ENCODE measurements around the gene OGFR. TPM values are rescaled to one million over a fixed set of nuclear protein-coding genes. Genes with fewer than 3 reads are reported as not detected.
A peak's percentile ranks its signal among the peaks of the same experiment; 100 is the strongest.

OGFR gene
- total RNA-seq, 2 experiments from 2014 or later = 71.1 to 73.4 TPM

GRCh38 chr20:62824476-62825332 is 20.1 kb downstream of the OGFR start:
- H3K27ac Mint-ChIP-seq = no peak overlapping the region
- H3K4me1 Mint-ChIP-seq = no peaks in the 10 kb centered on the region
- no peaks in the 10 kb centered on the region for H3K36me3 Mint-ChIP-seq (ENCODE audit: low read depth)
- no peak overlapping the region for H3K4me3 Mint-ChIP-seq
- DNase-seq = peak; percentile 31
- peaks cover 2% of the 10 kb centered on the region for H3K27me3 Mint-ChIP-seq
- no peaks in the 10 kb centered on the region for H3K9me3 Mint-ChIP-seq
- POLR2A ChIA-PET = no interaction called here
- CTCF ChIA-PET = interaction anchor here (1.0 kb wide), 1 partner anchor 17 kb away, joined by 6 read pairs; no protein-coding TSS in a partner anchor

- ChIA-PET CTCF (interaction anchor here (1.0 kb wide), 1 partner anchor 17 kb away, joined by 6 read pairs; no protein-coding TSS in a partner anchor), POLR2A (no interaction called here)
- no peaks in the 10 kb centered on the region for H3K27me3 Mint-ChIP-seq
- H3K36me3 Mint-ChIP-seq (ENCODE audit: low read depth) = no peaks in the 10 kb centered on the region
- no peak overlapping the region for H3K27ac Mint-ChIP-seq
- H3K4me1 Mint-ChIP-seq = no peaks in the 10 kb centered on the region
- H3K9me3 Mint-ChIP-seq = no peaks in the 10 kb centered on the region
- no peak for DNase-seq
- H3K4me3 Mint-ChIP-seq = no peak overlapping the region
These were observed 20.8 kb downstream of the OGFR start for GRCh38 chr20:62825333-62825985.

- H3K36me3 Mint-ChIP-seq (ENCODE audit: low read depth) = no peaks in the 10 kb centered on the region
- ChIA-PET CTCF (no interaction called here), POLR2A (no interaction called here)
- no peaks in the 10 kb centered on the region for H3K9me3 Mint-ChIP-seq
- no peak overlapping the region for H3K4me3 Mint-ChIP-seq
- DNase-seq = no peak
- H3K4me1 Mint-ChIP-seq = no peaks in the 10 kb centered on the region
- no peaks in the 10 kb centered on the region for H3K27me3 Mint-ChIP-seq
- H3K27ac Mint-ChIP-seq = no peak overlapping the region
These were observed 21.5 kb downstream of the OGFR start for GRCh38 chr20:62825986-62826645.

- no peak for DNase-seq
- H3K27ac Mint-ChIP-seq = no peak overlapping the region
- no peaks in the 10 kb centered on the region for H3K9me3 Mint-ChIP-seq
- no peak overlapping the region for H3K4me3 Mint-ChIP-seq
- no peaks in the 10 kb centered on the region for H3K4me1 Mint-ChIP-seq
- CTCF ChIA-PET = no interaction called here
- POLR2A ChIA-PET = no interaction called here
- H3K27me3 Mint-ChIP-seq = no peaks in the 10 kb centered on the region
- no peaks in the 10 kb centered on the region for H3K36me3 Mint-ChIP-seq (ENCODE audit: low read depth)
These were observed 22.1 kb downstream of the OGFR start for GRCh38 chr20:62826646-62827310.

- POLR2A ChIA-PET = no interaction called here
These were observed 22.8 kb downstream of the OGFR start for GRCh38 chr20:62827311-62828038.

GRCh38 chr20:62828051-62828450 is 23.4 kb downstream of the OGFR start:
- POLR2A ChIA-PET = no interaction called here
- no peak overlapping the region for H3K27ac Mint-ChIP-seq
- H3K4me3 Mint-ChIP-seq = no peak overlapping the region

More at GRCh38 chr20:62827311-62828038, 22.8 kb downstream of the OGFR start:
- H3K9me3 Mint-ChIP-seq = no peaks in the 10 kb centered on the region
- H3K27me3 Mint-ChIP-seq = no peaks in the 10 kb centered on the region
- DNase-seq = no peak
- CTCF ChIA-PET = no interaction called here
- no peak overlapping the region for H3K27ac Mint-ChIP-seq
- H3K4me3 Mint-ChIP-seq = no peak overlapping the region
- H3K36me3 Mint-ChIP-seq (ENCODE audit: low read depth) = no peaks in the 10 kb centered on the region
- no peaks in the 10 kb centered on the region for H3K4me1 Mint-ChIP-seq

GRCh38 chr20:62828511-62829230 is 24.0 kb downstream of the OGFR start:
- no peaks in the 10 kb centered on the region for H3K36me3 Mint-ChIP-seq (ENCODE audit: low read depth)
- ChIA-PET CTCF (no interaction called here), POLR2A (no interaction called here)
- H3K9me3 Mint-ChIP-seq = no peaks in the 10 kb centered on the region
- H3K4me3 Mint-ChIP-seq = no peak overlapping the region
- H3K4me1 Mint-ChIP-seq = peaks cover 2% of the 10 kb centered on the region
- no peak overlapping the region for H3K27ac Mint-ChIP-seq
- DNase-seq = no peak
- no peaks in the 10 kb centered on the region for H3K27me3 Mint-ChIP-seq

More at GRCh38 chr20:62828051-62828450, 23.4 kb downstream of the OGFR start:
- Mint-ChIP-seq H3K27me3 (no peaks in the 10 kb centered on the region), H3K9me3 (no peaks in the 10 kb centered on the region), H3K36me3 (ENCODE audit: low read depth) (no peaks in the 10 kb centered on the region), H3K4me1 (peaks cover 2% of the 10 kb centered on the region)
- CTCF ChIA-PET = no interaction called here
- no peak for DNase-seq

- Mint-ChIP-seq H3K9me3 (no peaks in the 10 kb centered on the region), H3K27me3 (no peaks in the 10 kb centered on the region), H3K27ac (no peak overlapping the region), H3K4me3 (no peak overlapping the region), H3K36me3 (ENCODE audit: low read depth) (no peaks in the 10 kb centered on the region), H3K4me1 (peaks cover 2% of the 10 kb centered on the region)
- POLR2A ChIA-PET = no interaction called here
- DNase-seq = no peak
- CTCF ChIA-PET = no interaction called here
These were observed 24.9 kb downstream of the OGFR start for GRCh38 chr20:62829231-62830230.

- Mint-ChIP-seq H3K27me3 (no peaks in the 10 kb centered on the region), H3K36me3 (ENCODE audit: low read depth) (no peaks in the 10 kb centered on the region), H3K9me3 (no peaks in the 10 kb centered on the region), H3K27ac (no peak overlapping the region), H3K4me3 (no peak overlapping the region), H3K4me1 (peaks cover 2% of the 10 kb centered on the region)
- ChIA-PET POLR2A (no interaction called here), CTCF (no interaction called here)
- DNase-seq = no peak
These were observed 25.6 kb downstream of the OGFR start for GRCh38 chr20:62830251-62830650.

- no peak for DNase-seq
- Mint-ChIP-seq H3K4me3 (no peak overlapping the region), H3K9me3 (no peaks in the 10 kb centered on the region), H3K4me1 (peaks cover 2% of the 10 kb centered on the region), H3K27ac (no peak overlapping the region), H3K27me3 (no peaks in the 10 kb centered on the region), H3K36me3 (ENCODE audit: low read depth) (no peaks in the 10 kb centered on the region)
- ChIA-PET POLR2A (no interaction called here), CTCF (no interaction called here)
These were observed 26.2 kb downstream of the OGFR start for GRCh38 chr20:62830821-62831220.

GRCh38 chr20:62831361-62831788 is 26.7 kb downstream of the OGFR start:
- H3K4me1 Mint-ChIP-seq = peaks cover 2% of the 10 kb centered on the region
- no peaks in the 10 kb centered on the region for H3K27me3 Mint-ChIP-seq
- H3K27ac Mint-ChIP-seq = no peak overlapping the region
- H3K4me3 Mint-ChIP-seq = no peak overlapping the region
- DNase-seq = no peak
- no peaks in the 10 kb centered on the region for H3K36me3 Mint-ChIP-seq (ENCODE audit: low read depth)
- CTCF ChIA-PET = no interaction called here
- POLR2A ChIA-PET = no interaction called here
- H3K9me3 Mint-ChIP-seq = no peaks in the 10 kb centered on the region

Measured in activated CD4-positive, alpha-beta memory T cell treated with anti-CD3 and anti-CD28 coated beads, Interleukin-2, amount 10 ng/mL, durations not matched to agents 7 days and 5 days (primary cell).